Measurements from ENCODE around the gene ADGRA3.

DNA sequence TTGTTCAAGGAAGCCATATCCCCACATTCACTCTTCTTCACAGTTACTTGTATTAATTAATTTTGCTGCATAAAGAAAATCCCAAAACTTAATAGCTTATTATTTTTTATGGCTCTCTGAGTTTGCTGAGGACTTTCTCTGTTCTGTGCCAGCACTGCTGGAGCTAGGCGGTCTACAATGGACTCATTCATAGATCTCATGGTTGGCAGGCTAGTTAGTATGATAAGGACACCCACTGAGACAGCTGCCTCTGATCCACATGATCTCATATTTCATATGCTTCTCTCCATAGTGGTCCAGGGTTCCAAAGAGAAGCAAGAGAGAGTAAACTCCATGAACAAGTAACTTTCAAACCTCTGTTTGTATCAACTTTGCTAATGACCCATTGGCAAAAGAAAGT, 170.2 kb downstream of the ADGRA3 start:
- TF ChIP-seq POLR2AphosphoS5 (IDR thresholded peaks at IDR 0.05) (no peak), EP300 (IDR thresholded peaks at IDR 0.05) (no peak)

Measured in upper lobe of left lung (tissue), 4 donors.